ENCODE measurements around the gene CEP70. TPM values are rescaled to one million over a fixed set of nuclear protein-coding genes. Genes with fewer than 3 reads are reported as not detected.

The CEP70 gene
- total RNA-seq, 4 donors from 2014 or later, result 19.7 to 24.6 (median 21.5) TPM

- 86 to 92% methylated on average over 3 to 4 of the region's 4 CpGs for WGBS, 2 donors
- DNase-seq (ENCODE audit: low spot score in 2 of 2), result no peak
- TF ChIP-seq EP300 (IDR thresholded peaks at IDR 0.05), result no peak
- TF ChIP-seq, protein P1, sequence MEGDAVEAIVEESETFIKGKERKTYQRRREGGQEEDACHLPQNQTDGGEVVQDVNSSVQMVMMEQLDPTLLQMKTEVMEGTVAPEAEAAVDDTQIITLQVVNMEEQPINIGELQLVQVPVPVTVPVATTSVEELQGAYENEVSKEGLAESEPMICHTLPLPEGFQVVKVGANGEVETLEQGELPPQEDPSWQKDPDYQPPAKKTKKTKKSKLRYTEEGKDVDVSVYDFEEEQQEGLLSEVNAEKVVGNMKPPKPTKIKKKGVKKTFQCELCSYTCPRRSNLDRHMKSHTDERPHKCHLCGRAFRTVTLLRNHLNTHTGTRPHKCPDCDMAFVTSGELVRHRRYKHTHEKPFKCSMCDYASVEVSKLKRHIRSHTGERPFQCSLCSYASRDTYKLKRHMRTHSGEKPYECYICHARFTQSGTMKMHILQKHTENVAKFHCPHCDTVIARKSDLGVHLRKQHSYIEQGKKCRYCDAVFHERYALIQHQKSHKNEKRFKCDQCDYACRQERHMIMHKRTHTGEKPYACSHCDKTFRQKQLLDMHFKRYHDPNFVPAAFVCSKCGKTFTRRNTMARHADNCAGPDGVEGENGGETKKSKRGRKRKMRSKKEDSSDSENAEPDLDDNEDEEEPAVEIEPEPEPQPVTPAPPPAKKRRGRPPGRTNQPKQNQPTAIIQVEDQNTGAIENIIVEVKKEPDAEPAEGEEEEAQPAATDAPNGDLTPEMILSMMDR (IDR thresholded peaks at IDR 0.05), result no peak
- TF ChIP-seq POLR2A (IDR thresholded peaks at IDR 0.05), result no peak
- no peaks in the 10 kb centered on the region for H3K27me3 ChIP-seq
- H3K27ac ChIP-seq, result no peak overlapping the region
- H3K4me3 ChIP-seq, result no peak overlapping the region
- no peaks in the 10 kb centered on the region for H3K9me3 ChIP-seq
- H3K36me3 ChIP-seq, result no peaks in the 10 kb centered on the region
- no peaks in the 10 kb centered on the region for H3K4me1 ChIP-seq
Measured at GRCh38 chr3:138461896-138462295, 132.2 kb downstream of the CEP70 start.

GRCh38 chr3:138461246-138461645 lies 132.8 kb downstream of the CEP70 start:
- Histone ChIP-seq H3K27me3 (no peaks in the 10 kb centered on the region), H3K9me3 (no peaks in the 10 kb centered on the region), H3K36me3 (no peaks in the 10 kb centered on the region), H3K4me3 (no peak overlapping the region), H3K27ac (no peak overlapping the region), H3K4me1 (no peaks in the 10 kb centered on the region)
- TF ChIP-seq, protein P1 (IDR thresholded peaks at IDR 0.05), result no peak
- TF ChIP-seq POLR2A (IDR thresholded peaks at IDR 0.05) (no peak), EP300 (IDR thresholded peaks at IDR 0.05) (no peak)
- DNase-seq (ENCODE audit: low spot score in 2 of 2), result no peak
- WGBS, 2 donors, result 57 to 62% methylated on average over 4 to 5 of the region's 5 CpGs

DNA sequence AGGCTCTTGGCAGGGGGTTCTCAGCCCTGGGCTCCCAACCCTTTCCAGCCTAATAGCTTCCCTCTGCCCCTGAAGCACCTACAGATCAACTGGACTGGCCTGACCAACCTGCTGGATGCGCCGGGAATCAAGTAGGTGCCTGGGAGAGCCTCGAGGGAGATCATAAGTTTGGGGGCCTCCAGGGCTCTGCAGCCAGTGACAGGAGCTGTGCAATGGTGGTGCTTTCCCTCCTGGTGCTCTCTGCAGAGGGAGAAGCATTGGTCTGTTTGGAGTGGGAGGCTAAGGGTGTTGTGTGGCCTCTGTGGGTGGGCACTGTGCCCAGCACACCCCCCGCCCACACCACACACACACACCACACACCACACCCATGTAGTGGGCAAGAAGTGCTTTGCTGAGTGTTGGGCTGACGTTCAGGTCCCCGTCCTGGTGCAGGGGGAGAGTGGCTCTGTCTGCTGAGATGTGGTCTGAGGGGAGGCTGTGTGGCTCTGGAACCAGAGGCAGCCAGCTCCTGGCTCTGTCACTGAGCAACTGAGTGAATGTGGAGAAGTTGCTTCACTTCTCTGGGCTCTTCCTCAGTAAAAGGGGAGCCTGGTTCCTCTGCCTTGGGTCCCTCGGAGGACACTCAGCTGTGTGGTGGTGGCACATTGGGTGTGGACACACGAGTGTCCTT lies 133.4 kb downstream of the CEP70 start:
- TF ChIP-seq EP300 (IDR thresholded peaks at IDR 0.05), result no peak
- TF ChIP-seq POLR2A (IDR thresholded peaks at IDR 0.05), result no peak
- TF ChIP-seq, protein P1 (IDR thresholded peaks at IDR 0.05), result no peak
- WGBS, 2 donors, result 67 to 78% methylated on average over 5 to 8 of the region's 8 CpGs
- DNase-seq (ENCODE audit: low spot score in 2 of 2), result no peak
- Histone ChIP-seq H3K27ac (no peak overlapping the region), H3K4me3 (no peak overlapping the region), H3K27me3 (no peaks in the 10 kb centered on the region), H3K9me3 (no peaks in the 10 kb centered on the region), H3K4me1 (no peaks in the 10 kb centered on the region), H3K36me3 (no peaks in the 10 kb centered on the region)

DNA sequence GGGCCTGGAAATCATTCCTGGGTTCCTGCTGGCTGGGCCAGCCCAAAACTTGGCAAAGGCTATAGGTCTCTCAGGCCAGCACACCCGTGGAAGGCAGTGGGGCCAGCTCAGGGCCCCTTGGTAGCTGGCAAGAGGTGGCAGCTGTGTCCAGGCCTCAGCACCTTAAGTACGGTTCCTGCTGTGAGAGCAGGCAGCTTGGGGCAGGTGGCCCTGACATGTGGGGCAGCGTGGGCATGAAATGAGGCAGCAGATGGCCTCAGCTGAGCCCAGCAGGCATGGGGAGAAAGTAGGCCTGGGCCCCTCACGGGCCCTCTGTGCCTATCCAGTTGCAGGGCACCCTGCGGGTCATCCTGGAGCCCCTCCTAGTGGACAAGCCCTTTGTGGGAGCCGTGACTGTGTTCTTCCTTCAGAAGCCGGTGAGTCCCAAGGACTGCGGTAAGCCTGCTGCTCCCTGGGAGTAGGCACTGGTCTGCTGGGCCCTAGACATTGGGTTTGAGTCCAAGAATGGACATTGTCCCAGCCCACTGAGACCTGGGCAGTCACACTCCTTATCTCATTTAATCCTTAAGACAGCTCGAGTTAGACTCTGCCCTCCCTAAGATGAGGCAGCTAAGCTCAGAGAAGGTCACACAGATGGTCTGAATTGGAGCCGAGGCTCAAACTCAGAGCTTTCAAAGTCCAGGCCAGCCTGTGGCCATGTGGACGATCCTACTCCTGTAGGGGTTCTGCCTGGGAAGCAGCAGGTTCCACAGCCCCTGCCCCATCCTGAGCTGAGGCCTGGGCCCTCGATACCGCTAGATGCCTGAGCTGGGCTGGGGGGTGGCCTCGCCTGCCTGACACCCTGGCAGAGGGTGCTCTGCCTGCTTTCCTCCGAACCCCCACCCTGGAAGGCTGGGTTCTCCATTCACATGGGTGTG lies 134.2 kb downstream of the CEP70 start:
- H3K4me1 ChIP-seq, result no peaks in the 10 kb centered on the region
- no peak overlapping the region for H3K4me3 ChIP-seq
- no peak for TF ChIP-seq EP300 (IDR thresholded peaks at IDR 0.05)
- TF ChIP-seq, protein P1 (IDR thresholded peaks at IDR 0.05), result no peak
- TF ChIP-seq POLR2A (IDR thresholded peaks at IDR 0.05), result no peak
- no peaks in the 10 kb centered on the region for H3K27me3 ChIP-seq
- H3K9me3 ChIP-seq, result no peaks in the 10 kb centered on the region
- no peak for DNase-seq (ENCODE audit: low spot score in 2 of 2)
- 87 to 90% methylated on average over 10 to 14 of the region's 15 CpGs for WGBS, 2 donors
- H3K27ac ChIP-seq, result no peak overlapping the region
- H3K36me3 ChIP-seq, result no peaks in the 10 kb centered on the region
